NCI-H128 (cell line): ENCODE data around the gene GRIK3.
"Not testable (repeated sequence)": the region's sequence is repeated elsewhere in the genome, so short reads cannot be mapped to it uniquely, and the experiment has no call there.

Source experiments
- DNase-seq: peaks from one replicate; lab custom pipeline; 2025; ENCODE audit not compliant: unreplicated experiment; lab: John Stamatoyannopoulos, UW

The GRIK3 gene

GRCh38 chr1:36771240-36771639, 263.1 kb downstream of the GRIK3 start:
- no peak for DNase-seq

DNA sequence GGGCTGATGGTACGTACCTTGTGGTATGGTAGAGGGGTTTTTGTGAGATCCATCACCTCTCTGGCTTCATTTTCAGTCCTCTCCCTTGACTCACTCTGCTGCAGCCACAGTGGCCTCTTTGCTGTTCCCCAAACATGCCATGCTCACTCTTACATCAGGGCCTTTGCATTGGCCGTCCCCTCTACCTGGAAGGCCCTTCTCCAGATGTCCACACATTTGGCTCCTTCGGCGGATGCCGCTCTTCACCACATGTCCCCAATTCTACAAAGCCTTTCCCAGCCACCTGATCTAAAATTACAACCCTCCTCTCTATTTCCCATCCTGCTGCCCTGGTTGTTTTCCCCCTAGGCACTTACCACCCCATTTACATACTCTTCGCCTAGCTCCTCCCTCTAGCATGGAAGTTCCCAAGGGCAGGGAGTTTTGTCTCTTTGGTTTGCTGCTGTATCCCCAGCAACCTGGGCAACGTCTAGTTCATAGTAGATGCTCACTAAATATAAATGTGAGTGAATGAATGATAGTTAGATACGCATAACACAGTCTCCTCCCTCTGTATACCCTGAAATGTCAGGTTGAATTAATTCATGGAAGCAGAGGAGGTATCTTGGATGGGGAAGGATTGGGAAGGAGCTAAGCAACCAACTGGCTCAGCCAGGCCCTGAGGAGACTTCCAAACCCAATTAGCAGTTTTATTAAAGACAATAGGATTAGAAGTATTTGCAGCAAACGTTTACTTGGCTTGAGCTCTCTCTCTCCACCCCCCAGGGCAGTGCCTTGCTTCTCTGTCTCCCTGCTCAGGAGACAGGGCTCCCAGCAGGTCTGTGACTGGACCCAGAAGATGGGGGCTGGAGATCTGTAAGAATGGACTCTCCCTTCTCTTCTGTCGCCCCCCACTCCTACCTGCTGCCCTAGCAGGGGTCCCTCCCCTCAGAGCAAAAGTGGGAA, 264.2 kb downstream of the GRIK3 start:
- DNase-seq: no peak

DNA sequence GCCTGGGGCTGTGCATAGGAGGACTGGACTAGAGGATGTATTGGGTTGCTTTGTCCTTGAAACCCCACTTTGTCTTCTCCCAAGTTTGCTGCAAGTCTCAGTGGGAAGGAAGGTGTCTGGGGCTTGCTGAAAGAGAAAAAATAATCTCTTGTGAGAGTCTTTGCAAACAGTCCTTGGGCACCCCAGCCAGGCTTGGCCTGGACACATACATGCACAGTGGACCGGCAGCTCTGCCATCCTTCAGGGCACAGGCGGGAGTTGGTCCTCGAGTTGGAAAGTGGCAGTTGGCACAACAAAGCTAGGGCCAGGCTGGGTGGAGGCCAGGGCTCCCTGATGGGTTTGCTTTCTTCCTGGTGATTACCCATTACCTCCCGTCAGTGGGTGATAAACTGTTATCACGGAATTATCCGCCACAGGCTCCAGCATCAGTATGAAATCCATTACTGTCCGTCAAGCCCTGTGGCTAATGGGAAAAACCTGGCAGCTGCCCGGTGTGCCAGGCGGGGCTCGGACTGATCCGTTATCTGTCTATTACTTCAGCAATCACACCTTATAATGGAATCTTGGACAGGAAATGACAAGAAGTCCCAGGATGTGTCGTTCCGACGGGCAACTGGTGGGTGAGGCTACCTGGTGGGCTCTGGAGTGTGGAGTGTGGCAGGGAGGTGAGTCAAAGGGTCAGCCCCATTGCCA, 265.7 kb downstream of the GRIK3 start:
- DNase-seq: no peak

DNA sequence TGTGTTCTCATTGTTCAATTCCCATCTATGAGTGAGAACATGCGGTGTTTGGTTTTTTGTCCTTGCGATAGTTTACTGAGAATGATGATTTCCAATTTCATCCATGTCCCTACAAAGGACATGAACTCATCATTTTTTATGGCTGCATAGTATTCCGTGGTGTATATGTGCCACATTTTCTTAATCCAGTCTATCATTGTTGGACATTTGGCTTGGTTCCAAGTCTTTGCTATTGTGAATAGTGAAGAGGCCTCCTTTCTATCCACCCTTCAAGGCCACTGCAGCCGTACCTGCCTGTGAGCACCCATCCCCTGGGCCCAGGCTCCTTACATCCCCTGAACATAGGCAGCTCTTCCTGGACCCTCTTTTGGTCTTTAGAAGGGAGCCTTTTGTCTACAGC, 266.9 kb downstream of the GRIK3 start:
- DNase-seq: not testable (repeated sequence)

- no peak for DNase-seq
Observed at GRCh38 chr1:36766481-36766880, 267.8 kb downstream of the GRIK3 start.

DNA sequence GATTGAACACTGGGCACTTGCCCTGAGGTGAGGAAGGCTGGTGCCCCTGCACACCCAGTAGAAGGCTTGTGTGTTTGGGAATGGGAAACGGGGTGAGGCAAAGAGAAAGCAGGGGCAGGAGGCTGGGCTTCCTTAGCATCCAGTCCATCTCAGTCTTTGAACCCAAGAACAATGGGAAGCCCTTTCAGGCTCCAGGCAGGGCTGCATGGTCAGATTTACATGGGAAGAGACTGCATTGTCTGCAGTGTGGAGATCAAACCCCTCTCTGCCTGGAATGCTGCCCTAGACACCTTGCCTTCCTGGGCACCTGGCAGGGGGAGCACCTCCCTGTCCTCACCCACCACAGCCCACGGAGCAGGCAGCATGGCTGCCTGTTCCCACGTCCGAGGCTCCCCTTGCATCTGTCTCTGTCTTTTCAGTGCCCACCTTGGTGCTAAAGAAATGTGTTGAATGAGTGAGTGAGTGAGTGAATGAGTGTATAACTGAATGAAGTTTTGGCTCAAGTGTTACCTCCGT, 268.5 kb downstream of the GRIK3 start:
- no peak for DNase-seq

GRCh38 chr1:36764798-36765197, 269.5 kb downstream of the GRIK3 start:
- no peak for DNase-seq

DNA sequence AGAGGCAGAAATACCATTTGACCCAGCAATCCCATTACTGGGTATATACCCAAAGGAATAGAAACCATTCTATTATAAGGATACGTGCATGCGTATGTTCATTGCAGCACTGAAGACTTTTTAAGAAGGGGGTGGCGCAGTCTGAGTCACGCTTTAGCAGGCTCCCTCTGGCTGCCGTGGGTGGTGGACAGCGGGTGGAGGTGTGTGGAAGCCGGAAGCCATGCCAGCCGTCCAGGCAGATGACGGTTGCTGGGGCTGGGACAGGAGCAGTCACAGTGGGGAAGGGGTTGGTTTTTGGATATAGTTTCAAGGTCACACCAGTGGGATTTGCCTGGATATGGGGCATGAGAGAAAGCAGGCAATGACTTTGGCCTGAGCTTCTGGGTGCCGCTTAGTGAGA, 270.5 kb downstream of the GRIK3 start:
- no peak for DNase-seq

DNA sequence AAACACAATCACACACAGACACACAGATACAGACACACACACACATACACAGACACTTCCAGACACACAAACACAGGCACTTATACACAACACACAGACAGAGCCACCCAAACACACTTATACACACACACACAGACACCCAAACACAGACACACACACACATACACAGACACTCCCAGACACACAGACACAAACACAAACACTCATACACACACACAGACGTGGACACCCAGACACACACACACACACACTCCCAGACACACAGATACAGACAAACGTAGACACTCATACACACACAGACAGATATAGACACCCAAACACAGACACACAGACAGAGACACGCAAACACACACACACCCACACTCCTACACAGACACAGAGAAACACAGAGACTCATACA, 272.1 kb downstream of the GRIK3 start:
- no peak for DNase-seq

DNA sequence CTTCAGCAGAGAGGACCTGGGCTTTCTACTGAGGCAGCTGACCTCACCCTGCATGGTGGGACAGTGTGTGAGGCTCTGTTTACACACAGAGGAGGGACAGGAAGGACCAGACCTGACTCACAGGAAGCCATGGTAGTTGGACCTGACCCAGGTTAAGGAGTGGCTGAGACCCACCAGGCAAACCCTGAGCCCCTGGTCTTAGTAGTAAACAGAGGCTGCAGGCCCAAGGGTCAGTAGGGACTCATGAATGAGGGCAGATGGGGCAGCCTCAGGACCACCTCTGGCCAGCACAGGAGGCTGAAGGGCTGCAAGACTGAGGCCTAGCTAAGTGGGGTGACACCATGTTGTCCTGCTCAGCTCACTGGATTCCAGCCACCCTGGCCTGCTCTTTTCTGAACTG, 273.2 kb downstream of the GRIK3 start:
- DNase-seq: no peak

- DNase-seq: no peak
Observed at GRCh38 chr1:36760081-36760480, 274.2 kb downstream of the GRIK3 start.

DNA sequence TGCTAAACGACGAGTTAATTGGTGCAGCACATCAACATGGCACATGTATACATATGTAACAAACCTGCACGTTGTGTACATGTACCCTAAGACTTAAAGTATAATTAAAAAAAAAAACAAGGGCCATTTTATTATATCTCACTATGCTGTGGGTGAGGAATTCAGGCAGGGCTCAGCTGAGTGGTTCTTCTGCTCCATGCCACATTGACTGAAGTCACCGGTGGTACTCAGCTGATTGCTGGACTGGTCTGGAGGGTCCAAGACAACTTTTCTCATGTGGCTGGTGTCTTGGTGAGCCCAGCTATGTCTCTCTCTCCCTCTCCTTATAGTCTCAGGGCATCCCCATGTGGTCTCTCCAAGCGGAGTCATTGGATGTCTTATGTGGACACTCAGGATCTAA, 275.0 kb downstream of the GRIK3 start:
- no peak for DNase-seq

DNA sequence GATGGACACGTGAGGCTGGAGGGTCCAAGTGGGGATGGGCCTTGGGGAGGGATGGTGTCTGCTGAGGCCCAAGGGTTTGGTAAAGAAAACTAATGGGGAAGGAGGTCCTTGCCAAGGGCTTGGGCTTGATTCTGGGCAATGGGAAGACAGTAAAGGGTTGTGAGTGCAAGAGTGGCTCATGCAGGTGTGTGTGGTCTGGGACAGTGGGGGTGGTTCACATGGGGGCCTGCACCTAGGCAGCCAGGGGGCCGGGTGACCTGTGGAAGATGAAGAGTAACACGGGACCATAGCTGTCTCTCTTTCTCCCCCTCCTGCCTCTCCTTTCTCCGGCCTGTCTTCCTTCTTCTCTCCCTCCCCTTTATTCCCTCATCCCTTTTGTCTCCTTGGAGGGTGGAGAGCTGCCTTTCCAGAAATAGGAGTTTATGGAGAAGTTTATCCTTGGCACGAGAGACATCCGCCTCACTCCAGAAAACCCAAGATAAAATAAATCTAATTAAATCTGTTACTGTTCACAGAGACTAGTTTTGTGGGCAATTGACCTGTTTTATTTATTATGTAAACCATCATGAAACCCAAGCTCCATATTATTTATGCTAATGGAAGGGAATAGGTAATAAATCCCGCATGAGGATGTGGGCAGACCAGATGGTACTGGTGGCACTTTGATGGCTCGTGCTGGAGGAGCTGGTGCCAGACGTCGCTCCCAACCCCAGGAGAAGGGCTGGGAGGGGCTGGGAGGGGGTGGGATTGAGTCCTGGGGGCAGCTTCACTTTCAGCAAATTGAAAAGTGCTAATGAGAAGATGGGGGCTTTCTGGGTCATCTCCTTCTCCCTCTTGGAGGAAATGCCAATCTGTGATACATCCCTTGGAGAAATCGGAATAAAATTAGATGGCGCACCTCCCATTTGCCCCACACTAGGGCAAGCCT, 278.7 kb downstream of the GRIK3 start:
- DNase-seq: no peak

- no peak for DNase-seq
Observed at GRCh38 chr1:36754366-36754765, 279.9 kb downstream of the GRIK3 start.

- DNase-seq: no peak
Observed at GRCh38 chr1:36753451-36753850, 280.9 kb downstream of the GRIK3 start.

DNA sequence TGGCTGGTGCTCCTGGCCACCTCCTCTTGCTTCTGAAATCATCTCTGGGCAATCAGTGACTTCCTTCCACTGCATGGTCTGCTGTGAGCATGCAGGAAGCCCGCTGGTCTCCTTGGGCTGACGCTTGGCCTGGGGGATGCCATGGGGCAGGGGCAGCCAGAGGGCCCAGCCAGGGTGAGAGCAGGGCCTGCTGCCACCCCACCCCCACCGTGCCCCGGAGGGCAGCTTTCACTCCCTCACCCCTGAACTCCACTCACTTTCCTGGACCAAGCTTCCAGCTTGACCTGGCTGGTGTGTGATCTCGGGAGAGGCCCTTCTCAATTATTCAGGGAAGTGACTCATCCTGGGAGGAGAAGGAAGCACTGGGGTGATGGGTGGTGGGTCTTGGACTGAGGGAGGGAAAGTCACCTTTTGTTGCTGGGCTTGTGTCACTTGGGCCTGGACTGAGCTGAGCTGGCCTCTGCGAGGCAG, 281.4 kb downstream of the GRIK3 start:
- DNase-seq: no peak

DNA sequence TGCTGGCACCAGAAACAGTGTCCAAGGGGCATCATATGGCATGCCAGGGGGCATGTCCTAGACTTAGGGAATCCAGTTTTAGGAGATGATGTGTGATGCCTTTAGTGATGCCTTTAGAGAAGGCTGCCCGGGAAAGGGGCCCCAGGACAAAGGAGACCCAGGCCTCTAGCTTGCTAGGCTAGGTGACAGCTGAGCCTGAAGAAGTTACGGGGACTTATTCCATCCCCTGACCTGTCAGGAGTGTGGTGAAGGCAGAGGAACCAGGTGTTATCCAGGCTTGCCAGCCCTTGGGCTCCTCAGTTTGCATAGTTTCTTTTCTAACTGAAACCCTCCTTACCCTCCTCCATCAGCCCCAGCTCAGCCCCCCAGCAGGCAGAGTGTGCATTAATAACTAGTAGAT, 281.9 kb downstream of the GRIK3 start:
- DNase-seq: no peak

- no peak for DNase-seq
Observed at GRCh38 chr1:36751525-36751924, 282.8 kb downstream of the GRIK3 start.

DNA sequence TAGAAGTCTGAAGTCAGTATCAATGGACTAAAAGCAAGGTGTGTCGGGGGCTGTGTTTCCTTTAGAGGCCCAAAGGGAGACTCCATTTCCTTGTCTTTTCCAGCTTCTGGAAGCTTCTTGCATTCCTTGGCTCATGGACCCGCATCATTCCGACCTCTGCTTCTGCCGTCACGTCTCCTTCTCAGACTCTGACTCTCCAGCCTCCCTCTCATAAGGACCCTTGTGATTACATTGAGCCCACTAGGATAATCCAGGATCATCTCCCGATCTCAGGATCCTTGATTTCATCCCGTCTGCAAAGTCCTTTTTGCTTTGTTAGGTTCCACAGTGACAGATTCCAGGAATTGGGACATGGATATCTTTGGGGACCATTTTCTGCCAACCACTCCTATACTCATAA, 285.8 kb downstream of the GRIK3 start:
- no peak for DNase-seq
